Esophagus squamous epithelium (tissue), 4 donors: ENCODE data around the gene STEAP3.

ENCODE experiments used
- POLR2A ChIP-seq, 4 donors: fragments of 450-650 bp; IDR thresholded peaks; one replicate each; pipeline ENCODE4 v1.6.1; 2017; ENCODE audit warnings: antibody characterized with exemption in 4 of 4, mild to moderate bottlenecking in 4 of 4, moderate library complexity in 3 of 4
- TF ChIP-seq, protein P1 (sequence below), 6 experiments: fragments of 450-650 bp in 4 of 6; fragments of 200-600 bp in 2 of 6; sonication (generic) in 2 of 6; IDR thresholded peaks; one replicate each; pipeline ENCODE4 v1.5.1; 2016 to 2019; ENCODE audit warnings: antibody characterized with exemption in 6 of 6, mild to moderate bottlenecking in 4 of 6, moderate library complexity in 4 of 6

DNA sequence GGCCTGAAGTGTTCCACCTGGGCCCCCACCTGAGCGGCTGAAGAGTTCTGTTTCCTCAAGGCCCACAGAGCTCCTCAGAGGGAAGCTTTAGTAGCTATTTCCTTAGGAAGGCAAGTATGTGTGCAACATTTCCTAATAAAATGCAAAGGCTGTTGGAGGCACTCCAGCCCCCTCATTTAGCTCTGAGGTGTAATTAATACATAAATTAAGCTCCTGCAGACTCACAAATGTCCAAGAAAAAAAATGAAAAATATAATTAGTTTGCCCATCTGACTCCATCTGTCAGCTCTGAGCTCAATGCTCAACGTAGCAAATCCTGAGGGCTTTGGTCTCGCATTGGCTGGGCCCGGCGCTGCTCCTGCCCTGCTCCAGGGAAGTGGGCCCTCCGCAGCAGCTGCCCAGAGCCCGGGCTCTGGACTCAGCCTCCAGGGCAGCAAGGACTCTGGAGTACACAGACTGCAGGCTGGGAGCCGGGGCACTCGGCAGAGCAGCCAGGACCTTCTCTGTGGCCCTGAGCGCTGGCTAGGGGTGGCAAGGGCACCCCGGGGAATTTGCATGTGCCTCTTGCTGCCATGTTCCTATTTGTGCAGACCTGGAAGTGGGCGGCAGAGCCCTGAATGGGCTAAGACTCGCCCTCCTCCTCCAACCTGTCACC, 41.7 kb upstream of the STEAP3 start:
- TF ChIP-seq, protein P1, sequence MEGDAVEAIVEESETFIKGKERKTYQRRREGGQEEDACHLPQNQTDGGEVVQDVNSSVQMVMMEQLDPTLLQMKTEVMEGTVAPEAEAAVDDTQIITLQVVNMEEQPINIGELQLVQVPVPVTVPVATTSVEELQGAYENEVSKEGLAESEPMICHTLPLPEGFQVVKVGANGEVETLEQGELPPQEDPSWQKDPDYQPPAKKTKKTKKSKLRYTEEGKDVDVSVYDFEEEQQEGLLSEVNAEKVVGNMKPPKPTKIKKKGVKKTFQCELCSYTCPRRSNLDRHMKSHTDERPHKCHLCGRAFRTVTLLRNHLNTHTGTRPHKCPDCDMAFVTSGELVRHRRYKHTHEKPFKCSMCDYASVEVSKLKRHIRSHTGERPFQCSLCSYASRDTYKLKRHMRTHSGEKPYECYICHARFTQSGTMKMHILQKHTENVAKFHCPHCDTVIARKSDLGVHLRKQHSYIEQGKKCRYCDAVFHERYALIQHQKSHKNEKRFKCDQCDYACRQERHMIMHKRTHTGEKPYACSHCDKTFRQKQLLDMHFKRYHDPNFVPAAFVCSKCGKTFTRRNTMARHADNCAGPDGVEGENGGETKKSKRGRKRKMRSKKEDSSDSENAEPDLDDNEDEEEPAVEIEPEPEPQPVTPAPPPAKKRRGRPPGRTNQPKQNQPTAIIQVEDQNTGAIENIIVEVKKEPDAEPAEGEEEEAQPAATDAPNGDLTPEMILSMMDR (IDR thresholded peaks at IDR 0.05), result no peak
- no peak for TF ChIP-seq POLR2A (IDR thresholded peaks at IDR 0.05)
